Renal cortex interstitium (tissue), 11 donors: ENCODE results near the gene RARS2. TPM values are rescaled to one million over a fixed set of nuclear protein-coding genes. Genes with fewer than 3 reads are reported as not detected.
"Not testable (repeated sequence)": the region's sequence is repeated elsewhere in the genome, so short reads cannot be mapped to it uniquely, and the experiment has no call there.

Source experiments
- DNase-seq, 11 donors: peaks; one replicate each; pipeline ENCODE4 v3.0.0-alpha.2; 2013; ENCODE audit warnings: low read depth in 9 of 11, low spot score in 4 of 11; ENCODE audit errors: extremely low read depth in 1 of 11
- polyA plus RNA-seq, 3 donors: library from polyadenylated mRNA; unstranded; fragments of 120-200 nt; gene quantifications; one replicate each; pipeline ENCODE4 v1.2.1, GENCODE V29; 2013; ENCODE audit not compliant: insufficient read length in 3 of 3

Gene RARS2
- polyA plus RNA-seq, 3 donors, result 51.4 to 63.4 (median 60.9) TPM

DNA sequence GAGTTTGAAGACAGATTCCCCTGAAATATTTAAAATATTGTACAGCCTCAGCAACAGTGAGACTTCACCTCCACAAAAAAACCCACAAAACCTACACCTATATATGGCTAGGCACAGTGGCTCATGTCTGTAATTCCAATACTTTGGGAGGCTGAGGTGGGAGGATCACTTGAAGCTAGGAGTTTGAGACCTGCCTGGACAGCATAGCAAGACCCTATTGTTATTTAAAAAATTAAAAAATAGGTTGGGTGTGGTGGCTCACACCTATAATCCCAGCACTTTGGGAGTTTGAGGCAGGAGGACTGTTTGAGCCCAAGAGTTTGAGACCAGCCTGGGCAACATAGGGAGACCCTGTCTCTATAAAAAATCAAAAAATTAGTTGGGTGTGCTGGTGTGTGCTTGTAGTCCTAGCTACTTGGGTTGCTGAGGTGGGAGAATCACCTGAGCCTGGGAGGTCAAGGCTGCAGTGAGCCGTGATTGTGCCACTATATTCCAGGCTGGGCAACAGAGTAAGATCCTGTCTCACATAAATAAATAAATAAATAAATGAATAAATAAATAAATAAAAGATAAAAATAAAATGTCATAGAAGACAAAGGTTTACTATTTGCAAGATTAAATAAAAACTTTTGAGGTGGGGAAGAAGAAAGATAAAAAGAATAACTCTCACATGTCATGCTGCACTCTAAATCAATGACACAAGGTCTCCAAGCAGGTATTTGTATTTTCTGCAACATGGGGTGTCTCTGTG lies 51.1 kb downstream of the RARS2 start:
- DNase-seq, result no peak

DNA sequence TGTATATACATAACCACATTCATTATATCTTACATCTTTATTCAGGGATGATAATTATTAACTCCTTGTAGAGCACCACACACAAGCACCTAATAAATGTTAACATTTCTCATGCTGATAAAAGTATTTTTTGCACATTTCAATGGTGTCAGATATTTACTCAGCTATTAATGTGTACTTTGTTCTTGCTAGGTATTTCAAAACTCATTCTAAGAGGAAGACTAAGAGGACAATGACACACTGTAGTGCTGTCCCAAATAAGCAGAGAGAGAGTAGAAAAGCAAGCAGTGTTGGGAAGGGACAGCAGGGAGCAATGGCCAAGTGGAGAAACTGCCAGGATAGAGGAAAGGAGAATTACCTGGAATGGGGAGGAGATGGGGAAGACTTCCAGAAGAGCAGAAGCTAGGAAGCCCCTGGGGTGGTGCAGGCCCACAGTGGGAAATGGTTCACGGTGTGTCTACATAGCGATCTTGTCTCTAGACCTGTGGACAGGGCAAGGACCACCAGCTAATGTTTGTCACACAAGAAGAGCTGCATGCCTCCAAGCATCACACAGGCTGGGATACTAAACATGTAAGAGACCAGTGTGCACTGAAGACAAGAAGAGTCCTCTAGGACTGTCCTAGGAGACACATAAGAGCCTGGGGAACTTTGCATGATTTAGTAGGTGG lies 55.3 kb downstream of the RARS2 start:
- no peak for DNase-seq

GRCh38 chr6:87529221-87529620 lies 60.6 kb downstream of the RARS2 start:
- no peak for DNase-seq

- DNase-seq, result no peak
These were observed 67.1 kb downstream of the RARS2 start for GRCh38 chr6:87522686-87523085.

- DNase-seq, result no peak
These were observed 71.3 kb downstream of the RARS2 start for GRCh38 chr6:87518453-87518852.

- no peak for DNase-seq
These were observed 75.0 kb downstream of the RARS2 start for GRCh38 chr6:87514831-87515230.

- DNase-seq, result peak in 3 of 11 donors; percentile 12 to 13 (median 13)
These were observed 85.3 kb downstream of the RARS2 start for GRCh38 chr6:87504441-87504840.

GRCh38 chr6:87501809-87502572 lies 87.8 kb downstream of the RARS2 start:
- peak in 2 of 11 donors; percentile 1 to 12 for DNase-seq

GRCh38 chr6:87498048-87498447 lies 91.7 kb downstream of the RARS2 start:
- DNase-seq, result no peak

DNA sequence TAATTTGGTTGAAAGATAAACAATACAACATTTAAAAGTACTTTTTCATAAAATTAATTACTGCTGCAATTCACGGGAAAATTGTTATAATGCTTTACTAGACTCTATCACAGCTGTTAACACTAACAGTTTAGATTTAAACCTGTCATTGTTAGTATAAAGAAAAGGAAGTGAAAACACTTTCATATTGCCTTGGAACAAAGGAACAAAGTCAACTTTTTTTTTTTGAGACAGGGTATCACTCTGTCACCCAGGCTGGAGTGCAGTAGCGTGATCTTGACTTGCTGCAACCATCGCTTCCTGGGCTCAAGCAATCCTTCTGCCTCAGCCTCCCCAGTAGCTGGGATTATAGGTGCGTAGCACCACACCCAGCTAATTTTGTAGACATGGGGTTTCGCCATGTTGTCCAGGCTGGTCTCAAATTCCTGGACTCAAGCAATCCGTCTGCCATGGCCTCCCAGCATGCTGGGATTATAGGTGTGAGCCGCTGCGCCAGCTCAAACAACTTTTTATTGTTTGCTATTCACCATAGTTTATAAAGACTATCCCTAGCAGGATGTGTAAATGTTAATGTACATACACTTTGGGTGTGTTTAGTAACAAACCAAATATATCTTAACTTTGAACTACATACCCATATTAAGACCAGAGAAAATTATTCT lies 94.9 kb downstream of the RARS2 start:
- DNase-seq, result no peak

GRCh38 chr6:87489326-87489725 lies 100.5 kb downstream of the RARS2 start:
- DNase-seq, result not testable (repeated sequence)

DNA sequence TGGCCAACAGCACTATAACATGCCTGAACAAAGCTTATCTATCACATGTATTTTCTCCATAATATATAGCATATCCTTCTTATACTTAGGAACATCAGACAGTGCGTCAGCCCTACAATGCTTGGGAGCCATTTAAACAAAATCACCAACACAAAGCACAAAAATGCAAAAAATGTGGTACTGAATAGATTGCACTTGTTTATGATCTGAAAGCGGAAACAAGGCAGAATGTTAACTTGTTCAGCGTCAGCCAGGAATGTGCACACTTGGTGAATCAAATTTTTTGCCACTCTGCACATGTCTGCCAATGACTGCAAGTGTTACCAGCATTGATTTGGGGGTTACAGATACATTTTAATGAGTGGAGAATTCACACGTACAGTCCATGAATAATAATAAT lies 102.2 kb downstream of the RARS2 start:
- no peak for DNase-seq

DNA sequence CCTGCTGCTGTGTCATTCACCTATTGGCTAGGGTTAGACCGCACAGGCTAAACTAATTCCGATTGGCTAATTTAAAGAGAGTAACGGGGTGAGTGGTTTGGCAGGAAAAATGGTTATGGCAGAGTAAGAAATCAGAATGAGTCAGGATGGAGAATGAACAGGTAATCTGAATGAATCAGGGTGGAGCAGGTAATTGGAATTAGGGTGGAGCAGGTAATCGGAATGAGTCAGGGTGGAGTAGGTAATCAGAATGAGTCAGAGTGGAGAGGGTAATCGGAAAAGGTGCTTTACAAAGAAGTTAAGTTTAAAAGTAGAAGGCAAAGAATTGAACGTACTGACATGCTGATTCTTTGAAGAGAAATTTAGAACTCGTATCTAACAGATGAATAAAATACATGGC lies 105.3 kb downstream of the RARS2 start:
- no peak for DNase-seq

- DNase-seq, result no peak
These were observed 105.9 kb downstream of the RARS2 start for GRCh38 chr6:87483929-87484328.

GRCh38 chr6:87482366-87482765 lies 107.4 kb downstream of the RARS2 start:
- DNase-seq, result no peak

DNA sequence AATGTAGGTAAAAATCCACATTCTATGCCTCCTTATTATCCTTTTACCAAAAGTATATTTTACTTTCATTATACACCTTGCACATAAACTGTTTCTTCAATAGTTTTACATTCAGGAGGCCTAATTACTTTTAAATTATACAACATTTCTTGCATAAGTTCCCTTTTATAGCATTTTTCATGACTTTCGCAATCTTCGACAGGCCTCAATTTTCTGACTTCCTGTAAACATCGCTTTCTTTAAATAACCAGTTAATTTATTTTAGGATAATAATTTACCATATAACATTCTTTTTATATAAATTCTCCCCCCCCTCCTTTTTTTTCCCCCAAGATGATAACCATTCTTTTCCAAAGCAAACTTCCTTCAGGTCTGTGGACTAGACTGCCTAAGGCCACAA lies 107.9 kb downstream of the RARS2 start:
- no peak for DNase-seq

GRCh38 chr6:87473419-87473903 lies 116.3 kb downstream of the RARS2 start:
- peak in 6 of 11 donors; percentile 3 to 36 (median 13) for DNase-seq

- peak; percentile 59 to 86 (median 79) for DNase-seq
These were observed 117.0 kb downstream of the RARS2 start, which contains the start of gene SLC35A1 for GRCh38 chr6:87472525-87473418. Gene SLC35A1, plus strand, starts transcription at chr6:87472974. Its CDS starts 30 bp downstream, at chr6:87473004.
